ENCODE data around the gene FBXO42.
A peak's percentile ranks its signal among the peaks of the same experiment; 100 is the strongest.

Gene FBXO42

GRCh38 chr1:16252912-16253311, 99.4 kb downstream of the FBXO42 start:
- Histone ChIP-seq H3K27ac (ENCODE audit: low read depth, low read length, poor library complexity, severe bottlenecking) (no peak overlapping the region), H4K20me1 (ENCODE audit: insufficient read depth, low read length) (no peaks in the 10 kb centered on the region), H3K4me1 (ENCODE audit: insufficient read depth, low read length, severe bottlenecking) (peaks cover 32% of the 10 kb centered on the region), H3F3A (ENCODE audit: insufficient read depth, low read length) (peaks cover 7% of the 10 kb centered on the region; the same call in 1 of the 2 replicates), H3K9me3 (ENCODE audit: low read length) (no peaks in the 10 kb centered on the region), H2AFZ (ENCODE audit: low read length) (no peak overlapping the region), H3K36me3 (ENCODE audit: insufficient read depth, low read length) (peaks cover 65% of the 10 kb centered on the region), H3K4me2 (ENCODE audit: low read length) (no peak overlapping the region), H3K9me2 (ENCODE audit: low read depth, low read length) (no peaks in the 10 kb centered on the region), H3K79me2 (ENCODE audit: insufficient read depth, low read length) (no peaks in the 10 kb centered on the region), H3K4me3 (ENCODE audit: low read depth, low read length, poor library complexity, severe bottlenecking) (no peak overlapping the region), H3K27me3 (ENCODE audit: insufficient read depth, low read length) (no peaks in the 10 kb centered on the region), H3K9ac (ENCODE audit: low read length) (no peak overlapping the region)
- no peak for TF ChIP-seq EZH2 (IDR thresholded peaks at IDR 0.05; ENCODE audit: borderline replicate concordance, low read length)
- TF ChIP-seq, protein P1, sequence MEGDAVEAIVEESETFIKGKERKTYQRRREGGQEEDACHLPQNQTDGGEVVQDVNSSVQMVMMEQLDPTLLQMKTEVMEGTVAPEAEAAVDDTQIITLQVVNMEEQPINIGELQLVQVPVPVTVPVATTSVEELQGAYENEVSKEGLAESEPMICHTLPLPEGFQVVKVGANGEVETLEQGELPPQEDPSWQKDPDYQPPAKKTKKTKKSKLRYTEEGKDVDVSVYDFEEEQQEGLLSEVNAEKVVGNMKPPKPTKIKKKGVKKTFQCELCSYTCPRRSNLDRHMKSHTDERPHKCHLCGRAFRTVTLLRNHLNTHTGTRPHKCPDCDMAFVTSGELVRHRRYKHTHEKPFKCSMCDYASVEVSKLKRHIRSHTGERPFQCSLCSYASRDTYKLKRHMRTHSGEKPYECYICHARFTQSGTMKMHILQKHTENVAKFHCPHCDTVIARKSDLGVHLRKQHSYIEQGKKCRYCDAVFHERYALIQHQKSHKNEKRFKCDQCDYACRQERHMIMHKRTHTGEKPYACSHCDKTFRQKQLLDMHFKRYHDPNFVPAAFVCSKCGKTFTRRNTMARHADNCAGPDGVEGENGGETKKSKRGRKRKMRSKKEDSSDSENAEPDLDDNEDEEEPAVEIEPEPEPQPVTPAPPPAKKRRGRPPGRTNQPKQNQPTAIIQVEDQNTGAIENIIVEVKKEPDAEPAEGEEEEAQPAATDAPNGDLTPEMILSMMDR (IDR thresholded peaks at IDR 0.05; ENCODE audit: low read length) = no peak

DNA sequence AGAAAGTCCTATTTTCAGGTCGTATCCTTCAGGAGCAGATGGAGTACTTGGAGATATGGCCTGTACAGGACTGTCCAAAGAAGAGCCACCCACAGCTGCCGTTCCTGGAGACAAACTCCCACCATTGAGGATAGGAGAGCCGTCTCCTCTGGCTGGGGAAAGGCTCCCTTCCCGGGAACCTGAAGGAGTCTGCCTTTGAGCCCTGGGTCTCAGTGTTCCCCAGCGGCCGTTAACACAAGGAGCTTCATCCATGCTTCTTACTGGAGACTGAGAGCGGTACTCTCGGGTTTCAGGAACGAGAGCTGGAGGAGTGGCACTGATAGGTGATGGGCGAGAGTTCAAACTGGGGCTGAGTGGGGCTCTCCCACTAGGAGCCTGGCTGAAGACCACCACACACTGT, 100.9 kb downstream of the FBXO42 start:
- Histone ChIP-seq H3K27ac (ENCODE audit: low read depth, low read length, poor library complexity, severe bottlenecking) (no peak overlapping the region), H4K20me1 (ENCODE audit: insufficient read depth, low read length) (no peaks in the 10 kb centered on the region), H3K4me2 (ENCODE audit: low read length) (no peak overlapping the region), H3K9ac (ENCODE audit: low read length) (no peak overlapping the region), H3K4me1 (ENCODE audit: insufficient read depth, low read length, severe bottlenecking) (peaks cover 32% of the 10 kb centered on the region), H3K9me2 (ENCODE audit: low read depth, low read length) (no peaks in the 10 kb centered on the region), H2AFZ (ENCODE audit: low read length) (no peak overlapping the region), H3K4me3 (ENCODE audit: low read depth, low read length, poor library complexity, severe bottlenecking) (no peak overlapping the region), H3K79me2 (ENCODE audit: insufficient read depth, low read length) (no peaks in the 10 kb centered on the region), H3K9me3 (ENCODE audit: low read length) (no peaks in the 10 kb centered on the region), H3K36me3 (ENCODE audit: insufficient read depth, low read length) (peaks cover 67% of the 10 kb centered on the region), H3F3A (ENCODE audit: insufficient read depth, low read length) (peaks cover 7% of the 10 kb centered on the region; the same call in 1 of the 2 replicates), H3K27me3 (ENCODE audit: insufficient read depth, low read length) (no peaks in the 10 kb centered on the region)
- TF ChIP-seq EZH2 (IDR thresholded peaks at IDR 0.05; ENCODE audit: borderline replicate concordance, low read length) = no peak
- TF ChIP-seq, protein P1 (IDR thresholded peaks at IDR 0.05; ENCODE audit: low read length) = no peak

- Histone ChIP-seq H3K27ac (ENCODE audit: low read depth, low read length, poor library complexity, severe bottlenecking) (peak overlapping the region; percentile 84), H3K4me3 (ENCODE audit: low read depth, low read length, poor library complexity, severe bottlenecking) (no peak overlapping the region), H3K4me1 (ENCODE audit: insufficient read depth, low read length, severe bottlenecking) (peaks cover 32% of the 10 kb centered on the region), H3K4me2 (ENCODE audit: low read length) (no peak overlapping the region), H3K79me2 (ENCODE audit: insufficient read depth, low read length) (no peaks in the 10 kb centered on the region), H3F3A (ENCODE audit: insufficient read depth, low read length) (peaks cover 7% of the 10 kb centered on the region; the same call in 1 of the 2 replicates), H3K36me3 (ENCODE audit: insufficient read depth, low read length) (peaks cover 60% of the 10 kb centered on the region), H2AFZ (ENCODE audit: low read length) (no peak overlapping the region), H4K20me1 (ENCODE audit: insufficient read depth, low read length) (no peaks in the 10 kb centered on the region), H3K27me3 (ENCODE audit: insufficient read depth, low read length) (no peaks in the 10 kb centered on the region), H3K9me2 (ENCODE audit: low read depth, low read length) (no peaks in the 10 kb centered on the region), H3K9me3 (ENCODE audit: low read length) (no peaks in the 10 kb centered on the region), H3K9ac (ENCODE audit: low read length) (no peak overlapping the region)
- TF ChIP-seq EZH2 (IDR thresholded peaks at IDR 0.05; ENCODE audit: borderline replicate concordance, low read length) = no peak
- TF ChIP-seq, protein P1 (IDR thresholded peaks at IDR 0.05; ENCODE audit: low read length) = no peak
These were observed 101.6 kb downstream of the FBXO42 start for GRCh38 chr1:16250524-16251251.

All from OCI-LY1 (cell line).